K562 (cell line): Measurements from ENCODE around the gene MTA1.

Source experiments
- BACH1 ChIP-seq: fragments of 200-800 bp; sonication (Bioruptor generic); IDR thresholded peaks from 2 replicates; pipeline ENCODE4 v1.6.1; 2016; ENCODE audit warnings: missing genetic modification characterization, missing compliant biosample characterization
- BHLHE40 ChIP-seq: IDR thresholded peaks from 2 replicates; pipeline ENCODE4 v1.6.1; 2011; ENCODE audit warnings: low read length, improper control_type of control experiment
- CEBPB ChIP-seq: fragments of 450-650 bp; IDR thresholded peaks from 2 replicates; pipeline ENCODE4 v1.6.1; 2016; ENCODE audit warnings: missing genetic modification characterization, missing compliant biosample characterization
- CTCF ChIP-seq, 3 experiments: IDR thresholded peaks in 2 of 3; conservative IDR thresholded peaks in 1 of 3; 2 replicates each; pipeline ENCODE4 v1.5.1; 2011 to 2012; ENCODE audit warnings: low read length in 3 of 3, mild to moderate bottlenecking in 3 of 3, control low read depth in 2 of 3, improper control_type of control experiment in 1 of 3, inconsistent platforms in 1 of 3, low read depth in 1 of 3, mixed read lengths in 1 of 3, moderate library complexity in 1 of 3; ENCODE audit not compliant: insufficient read depth in 2 of 3
- GTF3C2 ChIP-seq: IDR thresholded peaks from 3 replicates; pipeline ENCODE4 v1.6.1; 2011; ENCODE audit warnings: borderline replicate concordance, mild to moderate bottlenecking, moderate library complexity; ENCODE audit not compliant: insufficient read length; ENCODE audit errors: extremely low read depth
- KAT7 ChIP-seq: sonication (generic); formaldehyde crosslinking; IDR thresholded peaks from 2 replicates; pipeline ENCODE4 v1.8.0; 2022; ENCODE audit warnings: missing genetic modification reagents, mild to moderate bottlenecking, borderline replicate concordance
- KLF13 ChIP-seq: fragments of 450-650 bp; IDR thresholded peaks from 2 replicates; pipeline ENCODE4 v1.6.1; 2016; ENCODE audit warnings: missing genetic modification characterization, low read depth, mild to moderate bottlenecking, missing compliant biosample characterization, moderate library complexity, borderline replicate concordance
- KLF6 ChIP-seq: fragments of 250-450 bp; sonication (Bioruptor Pico); IDR thresholded peaks from 2 replicates; pipeline ENCODE4 v1.4.0; 2020; ENCODE audit warnings: mild to moderate bottlenecking, moderate library complexity, borderline replicate concordance
- PHF21A ChIP-seq: fragments of 450-650 bp; IDR thresholded peaks from 2 replicates; pipeline ENCODE4 v1.6.1; 2017; ENCODE audit warnings: low read depth, borderline replicate concordance
- SAFB2 ChIP-seq: fragments of 200-400 bp; formaldehyde crosslinking; IDR thresholded peaks from 2 replicates; pipeline ENCODE4 v1.6.1; 2018; ENCODE audit warnings: borderline replicate concordance, low read length, low read depth, moderate library complexity; ENCODE audit not compliant: severe bottlenecking
- SMAD4 ChIP-seq: fragments of 250-450 bp; sonication (Bioruptor Pico); conservative IDR thresholded peaks from 2 replicates; pipeline ENCODE4 v1.8.0; 2021; ENCODE audit warnings: inconsistent platforms, mild to moderate bottlenecking, moderate library complexity
- TF ChIP-seq, protein P1 (sequence below): sonication (generic); formaldehyde crosslinking; IDR thresholded peaks from 2 replicates; pipeline ENCODE4 v1.9.0; 2022; ENCODE audit warnings: mild to moderate bottlenecking, missing genetic modification reagents

GRCh38 chr14:105507247-105507646, 87.6 kb downstream of the MTA1 start:
- TF ChIP-seq KLF13 (tag) (no peak), CEBPB (tag) (no peak), KLF6 (CRISPR knock-in tag) (no peak), BHLHE40 (no peak), CTCF (IDR thresholded peaks at IDR 0.05 in 2 of 3, conservative IDR thresholded peaks at IDR 0.05 in 1 of 3; ENCODE audit: insufficient read depth in 2 of 3, low read depth in 1 of 3, low read length in 3 of 3) (no peak), SAFB2 (no peak), BACH1 (no peak), SMAD4 (CRISPR knock-in tag) (no peak), PHF21A (no peak), GTF3C2 (no peak), KAT7 (CRISPR knock-in tag) (no peak)
- TF ChIP-seq, protein P1, sequence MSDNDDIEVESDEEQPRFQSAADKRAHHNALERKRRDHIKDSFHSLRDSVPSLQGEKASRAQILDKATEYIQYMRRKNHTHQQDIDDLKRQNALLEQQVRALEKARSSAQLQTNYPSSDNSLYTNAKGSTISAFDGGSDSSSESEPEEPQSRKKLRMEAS (CRISPR knock-in tag) = no peak
